GM18511 (cell line): ENCODE results near the gene VPS8.
A peak's percentile ranks its signal among the peaks of the same experiment; 100 is the strongest.

ENCODE experiments used
- ATAC-seq: cut with Tn5 transposase; IDR thresholded peaks from one replicate; pipeline ENCODE4 v1.9.1; 2021; ENCODE audit warnings: mild to moderate bottlenecking, moderate library complexity; ENCODE audit not compliant: unreplicated experiment

The VPS8 gene

GRCh38 chr3:184807549-184807948, 4.4 kb upstream of the VPS8 start:
- no peak for ATAC-seq

GRCh38 chr3:184808021-184808420, 3.9 kb upstream of the VPS8 start:
- ATAC-seq = no peak

- no peak for ATAC-seq
These were observed 1.8 kb upstream of the VPS8 start for GRCh38 chr3:184810146-184810545.

- no peak for ATAC-seq
These were observed 932 bp upstream of the VPS8 start for GRCh38 chr3:184811034-184811433.

DNA sequence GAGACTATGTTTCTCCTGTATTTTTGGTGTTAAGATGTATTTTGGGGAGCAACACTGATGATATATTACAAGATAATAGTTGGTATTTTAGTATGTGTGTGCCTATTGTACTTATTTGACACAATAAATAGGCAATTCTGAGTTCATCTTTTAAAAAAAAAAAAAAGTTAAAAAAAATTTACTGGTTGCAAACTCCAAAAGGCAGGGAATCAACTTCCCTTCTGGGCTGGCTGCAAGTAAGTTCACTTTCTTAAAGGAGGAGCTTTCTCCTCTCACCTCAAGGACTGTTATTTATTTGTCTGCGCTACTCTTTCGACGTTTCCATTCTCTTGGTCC, 335 bp upstream of the VPS8 start:
- no peak for ATAC-seq

DNA sequence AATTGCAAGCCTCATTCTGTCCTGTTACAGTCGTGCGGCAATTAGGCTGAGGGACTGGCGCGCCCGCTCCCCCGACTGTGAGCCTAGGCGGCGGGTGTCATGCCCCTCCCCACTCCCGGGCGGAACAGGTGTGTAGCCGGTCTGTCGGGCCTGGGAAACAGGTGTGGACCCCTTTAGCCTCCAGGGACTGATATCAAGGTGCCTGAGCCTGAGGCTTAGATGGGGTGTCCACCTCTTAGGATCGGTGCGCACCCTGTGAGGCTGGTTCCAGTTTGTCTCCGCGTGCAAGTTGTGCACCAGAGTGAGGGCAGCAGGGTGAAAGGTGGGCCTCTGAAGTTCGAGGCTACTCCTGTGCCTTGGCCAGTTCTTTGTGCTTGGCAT, 686 bp downstream of the VPS8 start:
- ATAC-seq = peak; percentile 41

DNA sequence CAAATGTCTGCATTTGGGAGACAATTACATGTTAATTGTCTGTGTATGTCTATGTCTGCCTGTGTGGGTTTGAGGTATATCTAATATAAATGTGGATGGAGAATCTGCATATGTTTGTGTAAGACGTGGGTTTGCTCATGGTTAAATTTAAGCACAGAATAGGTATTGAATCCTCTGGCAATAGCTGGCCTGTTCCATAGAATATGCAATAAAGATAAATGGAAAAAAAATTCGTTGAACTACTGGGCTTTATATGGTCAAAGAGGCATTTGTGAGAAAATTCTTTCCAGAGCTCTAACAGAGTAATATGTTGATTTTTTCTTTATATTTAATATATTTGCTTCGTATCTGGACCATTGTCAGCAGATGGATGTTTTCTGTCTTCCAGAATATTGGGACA, 1.4 kb downstream of the VPS8 start:
- ATAC-seq = no peak

- ATAC-seq = no peak
These were observed 2.2 kb downstream of the VPS8 start for GRCh38 chr3:184814214-184814613.

- no peak for ATAC-seq
These were observed 3.3 kb downstream of the VPS8 start for GRCh38 chr3:184815046-184815930.

DNA sequence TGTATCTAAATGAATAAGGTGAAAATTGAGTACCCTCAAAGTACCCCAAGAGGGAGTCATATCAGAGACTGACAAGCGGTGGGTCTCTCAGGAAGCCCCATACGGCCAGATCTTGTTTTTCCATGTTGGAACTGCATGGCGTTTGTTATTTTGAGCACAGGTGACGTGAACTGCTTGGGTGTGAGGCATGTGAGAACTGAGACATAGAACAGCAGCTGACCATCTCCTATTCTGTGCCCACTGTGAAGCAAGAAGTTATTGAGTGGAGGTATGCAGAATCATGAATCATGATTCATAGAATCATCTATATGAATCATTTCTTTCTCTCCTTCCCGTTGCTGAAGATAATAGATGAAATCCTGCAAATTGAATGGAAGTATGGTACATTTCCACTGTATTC, 4.6 kb downstream of the VPS8 start:
- ATAC-seq = no peak

DNA sequence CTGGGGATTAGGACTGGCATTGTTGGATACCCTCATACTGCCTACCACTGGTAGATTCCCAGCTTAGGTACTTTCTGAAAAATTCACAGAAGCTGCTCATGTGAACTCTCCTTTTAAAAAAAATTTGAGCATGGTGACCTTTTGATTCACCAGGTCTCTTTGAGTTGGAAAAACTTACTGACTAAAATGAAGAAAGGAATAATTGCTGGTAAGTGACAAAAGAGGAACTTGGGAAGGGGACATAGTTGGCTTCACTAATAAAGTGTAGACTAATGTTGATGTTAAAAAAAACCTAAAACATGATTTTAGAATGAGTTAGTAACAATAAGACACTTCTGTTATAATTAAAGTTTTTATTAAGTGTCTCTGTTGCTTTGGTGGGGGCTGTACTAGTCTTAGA, 8.6 kb downstream of the VPS8 start:
- ATAC-seq = no peak

DNA sequence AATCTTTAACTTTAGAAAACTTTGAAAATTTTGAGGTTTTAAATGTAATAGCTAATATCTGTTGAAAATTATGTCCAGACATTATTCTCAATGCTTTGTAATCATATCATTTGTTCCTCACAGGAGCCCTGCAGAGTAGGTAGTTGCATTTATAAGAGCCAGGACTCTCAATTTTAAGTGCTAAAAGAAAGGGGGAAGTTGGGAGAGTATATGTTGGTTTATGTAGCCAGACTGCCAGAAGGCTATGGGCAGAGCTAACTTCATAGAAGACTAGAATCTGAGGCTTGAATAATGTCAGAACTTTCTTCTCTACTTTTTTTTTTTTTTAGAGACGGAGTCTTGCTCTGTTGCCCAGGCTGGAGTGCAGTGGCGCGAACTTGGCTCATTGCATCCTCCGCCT, 9.1 kb downstream of the VPS8 start:
- no peak for ATAC-seq

DNA sequence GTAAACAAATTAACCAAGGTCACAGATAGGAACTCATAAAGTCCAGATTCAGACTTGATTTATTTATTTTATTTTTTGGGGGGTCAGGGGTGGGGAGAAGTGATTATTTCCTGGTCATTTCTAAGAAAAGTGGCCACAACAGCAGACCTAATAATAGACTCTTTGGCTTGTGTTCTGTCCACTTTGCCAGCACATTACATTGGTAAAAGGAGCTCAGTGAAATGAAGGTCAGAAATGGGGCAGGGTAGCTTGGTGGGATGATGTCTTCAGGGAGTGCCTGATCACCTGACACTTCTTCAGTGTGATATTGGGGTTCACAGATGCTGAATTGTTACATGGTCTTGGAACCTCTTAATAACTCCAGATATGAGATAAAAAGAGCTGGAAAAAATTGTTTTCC, 10.1 kb downstream of the VPS8 start:
- ATAC-seq = no peak

DNA sequence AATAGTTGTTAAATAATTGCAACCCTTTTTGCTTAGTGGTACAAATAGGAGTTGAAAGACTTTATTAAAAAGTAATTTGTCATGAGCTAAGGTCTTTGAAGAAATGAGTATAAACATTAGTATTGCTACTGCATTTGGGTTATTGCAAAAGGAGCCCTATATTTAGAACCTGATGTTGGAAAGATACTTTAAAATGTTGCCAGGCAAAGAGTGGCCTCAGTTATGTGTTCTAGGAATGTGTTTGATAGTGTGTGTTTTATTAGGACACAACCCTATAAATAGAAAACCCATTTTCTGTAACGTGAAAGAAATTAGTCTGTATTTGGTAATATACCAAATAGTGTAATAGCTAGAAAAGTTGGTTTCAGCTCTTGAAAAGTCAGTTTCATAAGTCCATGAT, 10.7 kb downstream of the VPS8 start:
- ATAC-seq = no peak

GRCh38 chr3:184823990-184824389, 12.0 kb downstream of the VPS8 start:
- ATAC-seq = no peak

- ATAC-seq = no peak
These were observed 13.3 kb downstream of the VPS8 start for GRCh38 chr3:184825121-184825820.

DNA sequence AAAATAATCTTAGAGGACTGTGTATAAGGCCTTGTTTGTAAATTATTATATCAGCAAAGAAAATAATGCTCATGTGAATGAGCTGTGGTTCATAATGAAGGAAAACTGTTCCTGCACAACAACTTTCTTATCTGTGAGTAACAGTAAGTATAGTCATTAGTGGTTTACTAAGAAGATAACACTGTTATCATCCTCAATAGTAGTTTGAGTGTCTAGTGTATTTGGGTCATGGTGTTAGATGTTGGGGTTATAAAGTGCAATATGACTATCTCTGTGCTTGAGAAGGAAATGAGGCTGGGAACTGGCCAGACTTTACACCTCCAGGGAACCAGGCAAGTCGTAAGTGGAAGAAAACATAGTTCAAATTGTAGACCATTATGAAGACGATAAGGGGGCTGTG, 15.6 kb downstream of the VPS8 start:
- ATAC-seq = no peak

GRCh38 chr3:184832044-184832443, 20.1 kb downstream of the VPS8 start:
- ATAC-seq = no peak

- ATAC-seq = no peak
These were observed 20.9 kb downstream of the VPS8 start for GRCh38 chr3:184832903-184833302.

DNA sequence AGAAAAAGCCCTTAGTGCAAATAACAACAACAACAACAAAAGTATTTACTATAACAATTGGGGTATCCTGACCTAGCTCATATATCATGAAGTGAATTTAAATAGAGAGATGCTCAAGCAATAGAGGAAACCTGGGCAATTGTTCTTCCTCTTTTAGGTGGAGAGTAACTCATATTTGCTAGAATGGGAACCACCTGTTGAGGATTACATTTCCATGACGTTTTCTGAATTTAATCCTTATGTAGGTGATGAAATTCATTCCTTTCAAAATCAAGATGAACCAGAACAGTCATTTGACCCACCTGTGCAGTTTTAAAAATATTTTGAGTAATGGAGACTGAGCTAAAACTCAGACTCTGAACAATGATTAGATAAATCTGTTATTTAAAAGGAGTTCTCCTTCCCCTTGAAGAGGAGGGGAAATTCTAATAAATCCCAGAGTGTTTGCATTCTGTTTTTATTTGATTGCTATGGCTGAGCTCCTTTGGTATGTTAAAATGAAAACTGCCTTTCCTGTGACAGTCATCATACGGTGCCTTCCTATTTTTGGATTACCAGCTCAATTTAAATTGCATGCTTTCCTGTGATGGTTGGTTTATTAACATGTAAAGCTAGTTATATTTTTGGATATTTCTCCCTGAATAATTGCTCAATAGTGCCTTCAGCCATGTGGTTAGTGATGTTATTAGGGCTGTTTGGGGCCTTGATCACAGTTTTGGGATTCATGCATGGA, 24.3 kb downstream of the VPS8 start:
- ATAC-seq = no peak

DNA sequence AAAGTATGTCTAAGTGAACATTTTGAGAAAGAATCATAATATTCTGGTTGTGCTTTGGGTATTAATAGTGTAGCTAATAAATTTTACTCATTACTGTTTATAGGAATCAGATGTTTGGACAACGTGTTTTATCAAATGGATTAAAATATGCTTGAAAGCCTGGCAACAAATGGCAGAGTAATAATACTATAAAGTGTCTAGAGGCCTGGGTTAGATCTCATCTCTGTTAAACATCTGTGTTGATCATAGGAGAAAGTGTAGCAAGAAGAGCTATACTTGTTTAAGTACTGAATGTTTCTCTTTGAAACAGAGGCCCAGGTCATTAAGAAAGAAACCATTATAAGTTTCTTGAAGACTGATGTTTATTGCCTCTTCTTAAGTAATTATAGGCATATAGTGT, 30.5 kb downstream of the VPS8 start:
- ATAC-seq = no peak

GRCh38 chr3:184845819-184846218, 33.9 kb downstream of the VPS8 start:
- ATAC-seq = no peak
